GM21737 (cell line): Measurements from ENCODE around the gene MBD3L1.

Source experiments
- ATAC-seq: cut with Tn5 transposase; IDR thresholded peaks from one replicate; pipeline ENCODE4 v1.9.1; 2021; ENCODE audit warnings: mild to moderate bottlenecking, moderate library complexity; ENCODE audit not compliant: unreplicated experiment

Gene MBD3L1

DNA sequence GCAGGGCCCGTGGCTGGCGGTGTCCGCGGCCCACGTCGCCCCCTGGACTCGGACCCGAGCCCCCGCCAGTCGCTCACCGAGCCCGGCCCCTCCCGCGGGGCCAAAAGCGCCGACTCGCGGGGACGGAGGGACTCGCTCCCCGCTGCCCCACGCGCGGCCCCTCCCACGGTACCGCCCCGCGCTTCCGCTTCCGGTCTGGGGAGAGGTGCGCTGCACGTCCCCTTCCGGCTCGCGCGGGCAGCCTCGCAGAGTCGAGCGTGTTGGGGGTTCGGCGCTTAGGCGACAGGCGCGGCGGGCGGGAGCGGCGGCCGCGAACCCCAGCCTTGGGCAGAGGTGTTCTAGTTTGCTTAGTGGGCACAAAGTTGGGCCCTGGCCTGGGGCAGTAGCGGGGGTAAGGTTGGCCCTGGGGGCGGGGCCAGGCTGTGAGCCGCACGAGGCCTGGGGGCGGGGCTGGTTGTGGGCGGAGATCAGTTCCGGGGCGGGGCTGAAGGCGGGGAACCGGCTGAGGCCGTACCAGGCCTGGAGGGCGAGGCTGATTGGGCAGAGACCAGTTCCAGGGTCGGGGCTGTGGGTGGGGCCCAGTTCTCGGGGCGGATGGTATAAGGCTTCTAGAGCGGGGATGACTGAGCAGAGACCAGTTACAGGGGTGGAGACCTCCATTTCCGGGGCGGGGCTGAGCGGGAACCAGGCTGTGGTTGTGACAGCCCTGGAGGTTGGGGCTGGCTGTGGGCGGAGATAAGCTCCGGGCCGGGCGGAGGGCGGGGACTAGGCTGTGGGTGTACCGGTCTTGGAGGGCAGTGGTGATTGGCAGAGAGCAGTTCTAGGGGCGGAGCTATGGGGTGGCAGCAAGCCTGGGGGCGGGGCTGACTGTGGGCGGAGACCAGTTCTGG, at the start of gene MBD3L1, which contains the start of gene ZNF558:
TSS of gene MBD3L1 (plus strand) at position 246 of the 890 bp plus-strand sequence. CDS start 10,302 bp downstream, outside the sequence.
TSS of gene ZNF558 (minus strand) at position 173 of the 890 bp plus-strand sequence. CDS start 9,645 bp downstream, outside the sequence.
- peak; percentile 79 for ATAC-seq

DNA sequence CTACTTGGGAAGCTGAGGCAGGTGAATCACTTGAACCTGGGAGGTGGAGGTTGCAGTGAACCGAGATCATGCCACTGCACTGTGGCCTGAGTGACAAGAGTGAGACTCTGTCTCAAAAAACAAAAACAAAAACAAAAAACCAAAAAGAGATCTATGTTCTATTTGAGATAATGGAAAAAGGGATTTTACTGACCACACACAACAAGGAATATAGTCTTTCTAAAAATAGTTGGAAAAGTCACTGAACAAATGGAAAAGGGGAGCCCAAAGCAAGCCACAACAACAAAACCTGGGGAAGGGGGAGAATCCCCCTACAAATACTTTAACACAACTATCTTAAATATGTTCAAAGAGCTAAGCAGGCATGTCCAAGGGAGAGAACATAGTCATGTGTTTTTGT, 37.4 kb upstream of the MBD3L1 start:
- no peak for ATAC-seq

DNA sequence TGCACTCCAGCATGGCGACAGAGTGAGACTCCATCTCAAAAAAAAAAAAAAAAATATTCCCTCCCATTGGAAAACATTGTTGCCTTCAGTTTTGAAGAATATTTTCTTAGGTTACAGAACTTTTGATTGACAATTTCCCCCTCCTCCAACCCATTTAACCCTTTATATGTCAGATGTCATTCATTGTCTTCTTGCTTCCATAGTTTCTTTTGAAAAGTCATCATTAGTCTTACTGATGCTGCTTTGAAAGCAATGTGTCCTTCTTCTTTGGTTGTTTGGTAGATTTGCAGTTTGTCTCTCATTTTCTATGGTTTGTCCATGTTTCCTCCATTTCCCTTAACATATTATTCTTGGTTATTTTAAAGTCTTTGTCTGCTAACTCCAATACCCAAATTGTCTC, 25.5 kb upstream of the MBD3L1 start:
- ATAC-seq = no peak

DNA sequence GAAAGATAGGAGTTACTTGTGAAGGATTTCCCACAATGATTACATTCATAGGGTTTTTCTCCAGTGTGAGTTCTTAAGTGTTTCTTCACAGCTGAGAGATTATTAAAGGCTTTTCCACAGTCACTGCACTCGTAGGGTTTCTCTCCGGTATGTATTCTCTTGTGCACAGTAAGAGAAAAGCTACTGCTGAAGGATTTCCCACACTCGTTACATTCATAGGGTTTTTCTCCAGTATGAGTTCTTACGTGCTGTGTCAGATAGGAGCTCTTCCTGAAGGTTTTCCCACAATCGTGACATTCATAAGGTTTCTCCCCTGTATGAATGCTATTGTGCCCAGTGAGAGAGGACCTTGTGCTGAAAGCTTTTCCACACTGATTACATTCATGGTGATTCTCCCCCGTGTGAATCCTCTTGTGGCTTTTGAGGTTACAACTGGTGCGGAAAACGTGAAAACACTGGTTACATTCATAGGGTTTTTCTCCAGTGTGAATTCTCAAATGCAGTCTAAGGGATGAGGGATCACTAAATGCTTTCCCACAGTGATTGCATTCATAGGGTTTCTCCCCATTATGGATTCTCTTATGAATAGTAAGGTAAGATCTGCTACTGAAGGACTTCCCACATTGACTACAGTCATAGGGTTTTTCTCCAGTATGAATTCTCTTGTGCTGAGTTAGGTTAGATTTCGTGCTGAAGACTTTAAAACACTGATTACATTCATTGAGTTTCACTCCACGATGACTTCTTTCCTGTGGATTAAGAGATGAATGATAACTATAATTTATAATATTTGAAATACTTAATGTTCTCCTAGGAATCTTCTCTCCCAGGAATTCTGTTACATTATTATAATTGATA, 20.6 kb upstream of the MBD3L1 start:
- ATAC-seq = no peak

DNA sequence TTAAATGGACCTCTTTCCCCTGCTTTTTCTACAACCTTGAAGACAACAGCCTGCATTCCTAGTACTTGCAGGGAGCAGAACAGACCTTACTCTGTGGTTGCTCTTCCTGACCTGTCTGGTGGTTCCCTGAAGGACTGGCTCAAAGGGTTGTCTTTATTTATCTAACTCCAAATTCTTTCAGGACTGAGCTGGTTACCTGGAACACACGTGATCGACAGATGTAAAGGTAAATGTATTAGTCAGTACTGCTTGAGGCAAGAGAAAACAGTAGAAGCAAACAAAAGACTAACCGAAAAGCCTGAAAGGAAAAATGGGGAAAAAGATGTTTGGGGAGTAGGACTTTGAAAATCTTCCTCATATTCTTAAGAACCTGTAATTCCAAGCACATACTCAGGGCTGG, 18.0 kb upstream of the MBD3L1 start:
- ATAC-seq = no peak

DNA sequence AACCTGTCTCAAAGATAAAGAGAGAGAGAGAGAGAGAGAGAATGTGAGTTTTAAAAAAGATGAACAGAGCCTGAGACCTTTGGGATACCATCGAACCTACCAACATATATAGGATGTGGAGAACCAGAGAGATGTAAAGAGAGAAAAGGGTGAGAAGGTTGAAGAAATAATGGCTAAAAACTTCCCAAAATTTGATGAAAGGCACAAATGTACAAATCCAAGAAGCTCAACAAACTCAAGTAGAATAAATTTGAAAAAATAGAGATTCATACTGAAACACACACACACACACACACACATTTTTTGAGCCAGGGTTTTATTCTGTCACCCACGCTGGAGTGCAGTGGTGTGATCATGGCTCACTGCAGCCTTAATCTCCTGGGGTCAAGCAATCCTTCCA, 16.4 kb upstream of the MBD3L1 start:
- no peak for ATAC-seq

DNA sequence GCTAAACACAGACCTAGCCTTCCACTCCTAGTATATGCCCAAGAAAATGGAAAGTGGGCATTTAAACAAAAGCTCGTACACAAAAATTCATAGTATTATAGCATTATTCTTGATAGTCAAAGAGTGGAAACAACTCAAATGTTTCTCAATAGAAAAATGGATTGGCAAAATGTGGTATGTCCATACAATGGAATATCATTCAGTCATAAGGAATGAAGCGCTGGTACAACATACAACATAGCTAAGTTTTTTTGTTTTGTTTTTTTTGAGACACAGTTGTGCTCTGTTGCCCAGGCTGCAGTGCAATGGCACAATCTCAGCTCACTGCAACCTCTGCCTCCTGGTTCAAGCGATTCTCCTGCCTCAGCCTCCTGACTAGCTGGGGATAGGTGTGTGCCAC, 11.9 kb upstream of the MBD3L1 start:
- ATAC-seq = no peak

DNA sequence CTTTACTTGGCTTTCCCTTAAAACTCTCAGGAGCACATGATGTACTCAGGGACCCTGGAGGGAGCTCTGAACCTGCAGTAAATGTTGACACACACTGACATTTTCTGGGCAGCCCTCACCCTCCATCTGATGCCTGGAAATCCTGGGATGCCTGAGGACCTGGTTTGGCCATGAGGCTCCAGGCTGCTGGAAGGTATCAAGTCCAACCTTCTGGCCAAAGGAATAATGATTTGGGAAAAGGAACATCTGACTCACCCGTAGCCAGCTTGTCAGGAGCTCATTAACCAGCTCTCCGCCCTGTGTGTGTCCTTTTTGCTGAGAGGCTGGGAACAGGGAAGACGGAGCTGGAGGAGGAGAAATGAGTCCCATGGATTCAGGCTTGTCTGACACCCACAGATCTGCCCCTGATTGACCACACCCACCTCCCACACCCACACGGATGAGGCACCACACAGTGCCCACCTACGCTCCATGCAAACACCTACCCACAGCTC, 10.4 kb upstream of the MBD3L1 start:
- no peak for ATAC-seq

DNA sequence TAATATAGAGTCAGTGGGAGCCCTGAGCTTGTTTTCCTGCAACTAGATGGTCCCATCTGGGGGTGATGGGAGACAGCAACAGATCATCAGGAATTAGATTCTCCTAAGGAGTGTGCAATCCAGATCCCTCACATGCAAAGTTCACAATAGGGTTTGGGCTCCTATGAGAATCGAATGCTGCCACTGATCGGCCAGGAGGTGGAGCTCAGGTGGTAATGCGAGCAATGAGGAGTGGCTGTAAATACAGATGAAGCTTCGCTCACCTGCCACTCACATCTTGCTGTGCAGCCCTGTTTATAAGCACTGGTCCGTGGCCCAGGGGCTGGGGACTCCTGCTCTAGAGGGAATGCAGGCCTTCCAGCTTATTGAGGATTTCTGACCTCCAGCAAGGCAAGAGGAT, 5.8 kb upstream of the MBD3L1 start:
- no peak for ATAC-seq

DNA sequence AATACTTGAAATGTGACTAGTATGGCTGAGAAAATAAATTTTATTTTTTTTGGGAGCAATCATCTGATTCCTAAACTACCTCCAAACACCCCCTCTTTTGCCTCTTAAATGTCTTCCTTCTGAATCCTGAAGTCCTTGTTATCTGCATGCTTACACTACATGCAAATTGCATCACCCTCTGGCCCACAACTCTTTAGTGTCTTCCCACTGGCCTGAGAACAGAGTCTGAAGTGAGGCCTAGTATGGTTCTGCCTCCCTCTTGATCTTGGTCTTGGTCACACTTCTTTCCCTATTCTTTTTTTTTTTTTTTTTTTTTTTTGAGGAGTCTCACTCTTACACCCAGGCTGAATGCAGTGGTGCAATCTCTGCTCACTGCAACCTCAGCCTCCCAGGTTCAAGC, 4.9 kb upstream of the MBD3L1 start:
- no peak for ATAC-seq

DNA sequence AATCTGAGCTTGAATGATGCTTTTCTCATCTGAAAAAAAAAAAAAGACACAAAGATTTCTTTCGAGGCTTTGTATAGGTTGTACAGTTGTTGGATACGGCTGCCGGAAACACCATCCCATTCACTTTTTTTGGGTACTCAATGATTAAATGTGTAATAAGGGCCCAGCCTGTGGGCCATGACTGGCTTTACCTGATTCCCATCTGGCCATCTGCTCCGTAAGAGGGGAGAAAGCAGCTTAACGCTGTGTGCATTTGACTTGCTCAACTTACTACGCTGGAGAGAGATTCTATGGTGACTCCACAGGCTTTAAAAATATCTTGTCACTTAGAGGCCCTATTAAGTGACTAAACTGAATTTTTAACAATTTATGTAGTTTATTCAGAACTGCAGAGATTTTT, 804 bp upstream of the MBD3L1 start:
- ATAC-seq = no peak

DNA sequence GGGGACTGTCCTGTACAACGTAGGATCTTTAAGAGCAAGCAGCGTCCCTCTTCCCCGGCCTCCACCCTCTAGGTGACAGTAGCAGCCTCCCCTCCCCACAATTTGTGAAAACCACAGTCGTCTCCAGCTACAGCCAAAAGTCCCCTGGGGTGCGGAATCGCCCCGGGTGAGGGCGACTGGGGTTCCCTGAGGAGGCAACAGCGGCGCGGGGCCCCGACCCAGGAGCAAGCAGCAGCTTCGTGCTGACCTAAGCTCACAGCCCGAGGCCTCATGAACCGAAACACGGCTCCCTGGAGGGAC, 395 bp upstream of the MBD3L1 start:
- ATAC-seq = peak; percentile 25

DNA sequence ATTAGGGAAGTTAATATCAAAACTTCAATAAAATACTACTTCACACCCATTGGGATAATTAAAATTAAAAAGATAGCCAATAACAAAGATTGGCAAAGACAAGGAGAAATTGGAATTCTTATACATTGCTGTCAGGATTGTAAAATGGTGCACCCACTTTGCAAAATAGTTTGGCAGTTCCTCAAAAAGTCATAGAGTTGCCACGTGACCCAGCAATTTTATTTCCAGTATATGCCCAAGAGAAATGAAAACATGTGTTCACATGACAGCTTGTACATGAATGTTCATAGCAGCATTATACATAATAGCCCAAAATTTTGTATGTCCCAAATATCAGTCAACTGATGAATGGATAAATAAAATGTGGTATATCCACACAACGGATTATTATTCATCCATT, 3.3 kb downstream of the MBD3L1 start:
- no peak for ATAC-seq

DNA sequence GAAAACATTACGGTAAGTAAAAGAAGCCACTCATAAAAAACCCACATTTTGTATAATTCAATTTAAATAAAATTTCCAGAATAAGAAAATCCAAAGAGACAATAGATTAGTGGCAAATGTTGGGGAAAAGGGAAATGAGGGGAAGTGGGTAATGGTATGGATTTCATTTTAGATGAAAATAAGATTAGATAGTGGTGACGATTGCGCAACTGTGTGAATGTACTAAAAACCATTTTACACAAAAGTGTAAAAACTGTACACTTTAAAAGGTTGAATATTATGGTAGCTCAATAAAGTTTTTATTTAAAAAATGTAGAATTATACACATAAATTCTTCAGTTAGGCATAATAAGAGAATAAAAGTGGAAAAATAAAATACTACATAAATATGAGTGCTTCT, 3.7 kb downstream of the MBD3L1 start:
- ATAC-seq = no peak

DNA sequence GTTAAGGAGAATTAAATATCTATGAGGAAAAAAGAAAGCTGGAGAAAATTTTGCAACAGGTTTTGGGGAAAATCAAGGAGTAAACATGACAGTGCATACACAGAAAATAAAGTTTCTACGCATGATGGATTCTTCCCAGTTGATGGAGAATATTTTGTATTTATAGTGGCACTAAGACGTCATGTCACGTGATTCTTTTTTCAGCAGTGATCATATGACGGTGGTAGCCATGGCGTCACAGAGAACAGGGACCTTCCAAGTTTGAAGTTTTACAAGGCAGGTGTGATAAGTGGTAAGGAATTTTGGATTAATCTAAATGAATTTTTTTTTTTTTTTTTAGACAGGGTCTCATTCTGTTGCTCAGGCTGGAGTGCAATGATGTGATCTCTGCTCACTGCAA, 8.5 kb downstream of the MBD3L1 start:
- no peak for ATAC-seq

DNA sequence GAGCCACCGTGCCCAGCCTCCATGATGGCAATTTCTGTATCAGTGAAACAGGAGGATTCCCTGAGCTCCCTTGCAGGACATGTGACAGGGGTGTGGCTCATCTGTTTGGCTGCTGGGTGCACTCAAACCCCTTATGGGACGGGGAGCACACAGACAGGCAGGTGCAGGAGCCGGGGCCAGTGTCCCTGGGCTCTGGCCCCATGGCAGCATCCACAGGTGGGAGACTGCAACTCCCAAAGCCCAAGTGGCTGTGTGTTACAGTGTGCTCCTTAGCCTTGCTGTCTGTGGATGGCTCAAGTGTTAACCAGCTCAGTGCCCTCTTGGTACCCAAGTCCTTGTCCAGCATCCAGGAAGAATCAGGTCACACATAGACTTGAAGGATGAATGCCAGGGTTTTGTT, 14.6 kb downstream of the MBD3L1 start:
- ATAC-seq = no peak

DNA sequence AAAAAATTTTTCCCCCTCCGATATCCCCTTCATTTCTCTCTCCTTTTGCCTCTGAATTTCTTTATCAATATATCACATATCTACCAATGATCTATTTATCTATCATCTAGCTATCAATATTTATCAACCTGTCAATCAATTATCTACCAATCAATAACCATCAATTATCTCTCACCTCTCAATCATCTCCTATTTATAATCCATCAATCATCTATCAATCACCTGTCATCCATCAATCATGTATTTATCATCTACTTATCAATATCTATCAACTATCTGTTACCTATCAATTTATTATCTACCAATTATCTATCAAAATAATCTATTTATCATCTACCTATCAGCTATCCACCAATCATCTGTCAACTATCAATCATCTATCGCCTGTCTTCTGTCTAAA, 17.1 kb downstream of the MBD3L1 start:
- no peak for ATAC-seq

DNA sequence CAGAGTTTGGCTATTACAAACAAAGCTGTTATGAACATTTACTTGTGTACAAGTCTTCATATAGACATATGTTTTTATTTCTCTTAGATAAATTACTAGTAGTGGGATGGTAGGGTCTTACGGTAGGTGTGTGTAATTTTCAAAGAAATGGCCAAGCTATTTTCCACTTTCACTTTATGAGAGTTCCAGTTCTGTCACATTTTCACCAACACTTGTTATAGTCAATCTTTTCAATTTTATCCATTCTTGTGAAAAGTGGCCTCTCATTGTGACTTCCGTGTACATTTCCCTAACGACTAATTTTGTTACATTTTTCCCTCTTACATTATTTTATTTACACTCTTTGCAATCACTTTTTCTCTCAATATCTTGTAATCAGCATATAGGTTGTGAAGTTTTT, 18.3 kb downstream of the MBD3L1 start:
- ATAC-seq = no peak

DNA sequence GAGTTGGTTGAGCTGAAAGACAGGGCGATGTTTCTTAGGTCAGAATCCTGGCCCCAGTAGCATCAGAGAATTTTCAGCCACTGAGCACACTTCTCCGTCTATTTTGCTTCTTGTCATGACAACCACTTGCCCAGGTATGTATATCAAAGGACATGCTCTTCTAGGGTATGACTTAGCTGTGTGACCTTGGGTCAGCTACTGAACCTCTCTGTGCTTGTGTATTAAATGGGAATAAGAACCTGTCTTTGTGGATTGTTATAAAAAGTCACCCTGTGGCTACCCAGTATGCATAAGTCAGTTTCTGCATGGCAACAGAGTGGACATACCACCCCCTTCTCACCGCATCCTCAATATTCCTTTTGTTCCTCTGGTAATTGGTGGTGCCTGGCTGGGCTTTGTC, 26.1 kb downstream of the MBD3L1 start:
- ATAC-seq = no peak

DNA sequence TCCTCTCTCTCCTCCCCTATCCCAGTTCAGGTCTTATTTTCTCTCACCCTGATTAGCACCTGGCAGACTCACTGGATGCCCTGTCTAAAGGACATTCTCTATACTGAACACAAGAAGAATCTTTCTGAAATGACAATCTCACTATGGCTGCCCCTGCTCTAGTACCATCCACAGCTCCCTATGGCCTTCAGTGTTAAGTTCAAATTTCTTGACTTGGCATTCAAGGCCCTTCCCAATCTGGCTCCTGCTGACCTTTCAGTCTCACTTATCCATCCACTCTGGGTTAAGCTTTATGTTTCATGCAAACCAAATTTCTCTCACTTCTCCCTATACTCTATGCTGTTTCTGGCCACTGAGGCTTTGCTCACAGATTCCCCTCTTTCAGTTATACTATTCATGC, 34.2 kb downstream of the MBD3L1 start:
- ATAC-seq = no peak

DNA sequence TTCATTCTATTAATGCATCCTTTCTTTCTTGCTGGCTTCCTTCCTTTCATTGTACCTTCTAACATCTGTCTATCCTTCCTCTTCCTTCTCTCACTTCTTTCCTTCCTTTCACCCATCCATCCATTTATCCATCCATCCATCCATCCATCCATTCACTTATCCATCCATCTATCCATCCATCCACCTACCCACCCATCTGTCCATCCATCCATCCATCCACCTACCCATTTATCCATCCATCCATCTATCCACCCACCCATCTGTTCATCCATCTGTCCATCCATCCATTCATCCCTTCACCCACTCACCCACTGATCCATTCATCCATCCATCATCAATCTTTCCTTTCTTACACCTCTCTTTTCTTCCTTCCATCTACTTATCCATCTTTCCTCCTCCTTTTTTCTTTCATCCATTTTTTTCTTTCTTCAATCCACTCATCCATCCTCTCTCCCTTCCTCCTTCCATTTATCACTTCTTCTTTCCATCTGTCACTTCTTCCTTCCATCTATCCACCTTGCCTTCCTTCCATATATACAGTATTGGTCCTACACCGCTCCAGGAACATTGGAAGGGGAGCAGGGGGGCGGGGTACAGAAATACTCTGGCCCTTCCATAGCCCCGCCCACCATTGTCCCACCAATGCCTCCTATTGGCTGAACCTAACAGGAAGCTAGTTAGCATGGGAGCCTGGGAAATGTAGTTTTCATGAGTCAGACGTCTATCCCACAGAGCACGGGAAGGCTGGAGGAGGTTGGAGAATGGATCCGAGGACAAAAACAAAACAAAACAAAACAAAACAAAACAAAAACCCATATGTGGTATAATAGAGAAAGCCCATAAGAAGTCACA, 45.9 kb downstream of the MBD3L1 start:
- no peak for ATAC-seq
